ENCODE measurements around the gene EXOC2. TPM values are rescaled to one million over a fixed set of nuclear protein-coding genes. Genes with fewer than 3 reads are reported as not detected.

Gene EXOC2
- total and polyA plus RNA-seq, 12 donors: 4.9 to 23.7 (median 17.1) TPM

DNA sequence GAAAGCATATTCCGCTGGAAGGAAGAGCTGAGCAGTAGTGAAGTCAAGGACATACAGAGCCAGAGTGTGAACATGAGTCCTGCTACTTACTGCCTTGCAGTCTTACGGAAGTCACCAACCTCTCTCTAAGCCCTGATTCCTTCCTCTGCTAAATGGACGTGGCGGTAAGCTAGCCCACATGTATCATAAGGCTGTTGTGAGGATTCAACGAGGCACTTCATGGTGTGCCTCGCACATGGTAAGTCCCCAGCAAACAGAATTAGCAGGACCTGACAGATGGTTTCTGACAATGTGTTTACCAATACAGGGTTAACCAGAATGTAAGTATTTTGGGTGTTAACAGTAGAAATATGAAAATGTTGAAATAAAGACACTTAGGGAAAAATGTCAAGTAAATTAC lies 208.2 kb downstream of the EXOC2 start:
- TF ChIP-seq CTCF (IDR thresholded peaks at IDR 0.05) (no peak), POLR2A (IDR thresholded peaks at IDR 0.05) (no peak)
- H3K9me3 ChIP-seq (replicated peaks in 1 of 3): no peaks in the 10 kb centered on the region
- intact Hi-C loops (cut with DNase I): no loop called here
- no peak for DNase-seq
- no peak overlapping the region for H3K27ac ChIP-seq
- H3K36me3 ChIP-seq (replicated peaks in 1 of 2): no peaks in the 10 kb centered on the region
- no peak overlapping the region for H3K4me3 ChIP-seq
- WGBS, 4 donors: 93 to 99% (median 98%) methylated on average over 6 of the region's 6 CpGs
- H3K4me1 ChIP-seq (replicated peaks in 1 of 2): no peaks in the 10 kb centered on the region
- H3K27me3 ChIP-seq: no peaks in the 10 kb centered on the region

DNA sequence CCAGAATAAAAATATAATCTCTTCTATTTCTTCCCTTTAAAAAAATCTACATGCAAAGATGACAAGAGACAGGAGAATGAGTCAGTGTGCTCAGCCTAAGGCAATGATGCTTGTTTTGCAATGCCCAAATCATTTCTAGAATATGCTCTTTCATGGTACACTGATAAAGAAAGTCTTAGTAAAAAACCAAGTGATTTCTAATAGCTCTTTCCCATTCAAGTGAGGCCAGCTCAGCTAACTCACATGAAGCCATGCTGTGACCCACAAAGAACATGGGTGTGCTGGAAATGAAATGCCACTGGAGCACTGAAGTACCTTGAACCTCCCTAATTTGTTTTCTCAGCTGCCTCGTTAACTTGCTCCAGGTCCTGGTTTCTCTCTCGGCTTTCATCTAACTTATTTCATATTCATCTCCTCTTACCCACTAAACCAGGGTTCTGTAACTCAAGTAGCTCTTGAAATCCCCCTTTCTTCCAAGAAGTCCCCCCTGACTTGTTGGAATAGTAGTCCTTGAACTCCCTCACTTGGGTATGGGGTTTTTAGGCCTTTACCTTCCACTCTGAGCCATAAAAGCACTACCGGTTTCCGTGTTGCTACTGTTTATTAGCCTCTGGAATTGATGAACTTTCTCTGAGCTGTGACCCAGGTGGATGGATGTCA lies 208.7 kb downstream of the EXOC2 start:
- no peak for DNase-seq
- no peak for TF ChIP-seq CTCF (IDR thresholded peaks at IDR 0.05)
- no peaks in the 10 kb centered on the region for H3K4me1 ChIP-seq (replicated peaks in 1 of 2)
- no peaks in the 10 kb centered on the region for H3K36me3 ChIP-seq (replicated peaks in 1 of 2)
- no peaks in the 10 kb centered on the region for H3K9me3 ChIP-seq (replicated peaks in 1 of 3)
- no peak overlapping the region for H3K27ac ChIP-seq
- 94 to 99% (median 97%) methylated on average over 4 of the region's 4 CpGs for WGBS, 4 donors
- H3K4me3 ChIP-seq: no peak overlapping the region
- no peaks in the 10 kb centered on the region for H3K27me3 ChIP-seq
- intact Hi-C loops (cut with DNase I): no loop called here

GRCh38 chr6:475314-475713 lies 217.6 kb downstream of the EXOC2 start:
- WGBS, 4 donors: 60 to 67% (median 62%) methylated on average over 14 of the region's 14 CpGs
- Histone ChIP-seq H3K27ac (no peak overlapping the region), H3K4me1 (replicated peaks in 1 of 2) (no peaks in the 10 kb centered on the region)

DNA sequence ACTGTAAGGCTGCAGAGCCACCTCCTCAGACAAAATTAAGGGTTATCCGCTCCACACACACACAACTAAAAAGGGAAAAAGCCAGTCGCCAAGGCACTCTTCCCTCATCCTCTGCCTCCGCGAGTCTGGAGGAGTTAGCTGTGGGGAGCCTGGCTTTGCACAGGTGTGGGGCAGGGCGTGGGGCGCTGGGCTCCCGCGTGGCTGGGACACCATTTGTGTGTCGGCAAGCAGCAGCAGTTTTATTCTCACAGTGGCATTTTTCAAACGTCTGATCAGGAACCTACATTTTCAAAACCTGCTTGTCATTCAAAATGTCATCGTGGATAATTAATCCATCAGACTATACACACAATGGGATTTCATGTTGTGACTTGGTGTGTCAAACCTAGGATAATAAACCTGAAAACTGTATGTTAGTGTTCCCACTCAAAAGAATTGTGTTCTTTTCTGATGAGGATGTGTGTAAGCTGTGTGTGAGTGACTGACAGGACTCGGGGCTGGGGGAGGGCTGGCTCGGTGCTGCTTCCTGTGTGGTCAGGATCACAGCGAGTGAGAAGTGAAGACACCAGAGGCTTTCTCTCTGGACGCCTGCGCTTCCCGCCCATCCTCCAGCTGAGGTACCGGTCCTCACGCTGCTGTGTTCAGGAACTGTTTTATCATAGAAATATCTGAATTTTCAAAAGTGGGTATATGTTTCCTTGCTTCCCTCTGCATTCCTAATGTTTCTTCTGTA lies 218.3 kb downstream of the EXOC2 start:
- intact Hi-C loops (cut with DNase I): no loop called here
- H3K36me3 ChIP-seq (replicated peaks in 1 of 2): no peaks in the 10 kb centered on the region

More at GRCh38 chr6:475314-475713, 217.6 kb downstream of the EXOC2 start:
- DNase-seq: no peak
- no peak overlapping the region for H3K4me3 ChIP-seq
- intact Hi-C loops (cut with DNase I): no loop called here
- TF ChIP-seq POLR2A (IDR thresholded peaks at IDR 0.05) (no peak), CTCF (IDR thresholded peaks at IDR 0.05) (no peak)
- no peaks in the 10 kb centered on the region for H3K36me3 ChIP-seq (replicated peaks in 1 of 2)
- H3K9me3 ChIP-seq (replicated peaks in 1 of 3): no peaks in the 10 kb centered on the region
- H3K27me3 ChIP-seq: no peaks in the 10 kb centered on the region

More for the DNA sequence above, 218.3 kb downstream of the EXOC2 start:
- no peak overlapping the region for H3K27ac ChIP-seq
- H3K4me3 ChIP-seq: no peak overlapping the region
- no peaks in the 10 kb centered on the region for H3K9me3 ChIP-seq (replicated peaks in 1 of 3)
- TF ChIP-seq POLR2A (IDR thresholded peaks at IDR 0.05) (no peak), CTCF (IDR thresholded peaks at IDR 0.05) (no peak)
- no peaks in the 10 kb centered on the region for H3K27me3 ChIP-seq
- H3K4me1 ChIP-seq (replicated peaks in 1 of 2): no peaks in the 10 kb centered on the region
- 47 to 59% (median 56%) methylated on average over 19 of the region's 19 CpGs for WGBS, 4 donors
- peak in 1 of 7 donors; percentile 9 for DNase-seq

Data from adrenal gland (tissue), 12 donors.